Measurements from ENCODE around the gene PLA2G2F. TPM values are rescaled to one million over a fixed set of nuclear protein-coding genes. Genes with fewer than 3 reads are reported as not detected.

PLA2G2F gene
- total and polyA plus RNA-seq, 2 of the 8 experiments (the other 6 are each of a cell fraction or from before 2014, with no cell fraction given) = not detected

Other genes starting within 250 kb of the PLA2G2F start
- not detected in 2 replicates for gene PLA2G2E, start 215.7 kb upstream of the PLA2G2F start, total RNA-seq (2021; fragmentation: NEBNext Ultra II Directional; extraction: Animal tissue kit (Norgen Biotek cat#: 25700))
- not detected in 2 replicates for gene PLA2G2E, start 215.7 kb upstream of the PLA2G2F start, polyA plus RNA-seq (2011; rRNA removed)
- gene PLA2G2A, start 159.7 kb upstream of the PLA2G2F start, total RNA-seq (2021; fragmentation: NEBNext Ultra II Directional; extraction: Animal tissue kit (Norgen Biotek cat#: 25700)) = 0.69 and 1.0 TPM in 2 replicates
- gene PLA2G2A, start 159.7 kb upstream of the PLA2G2F start, polyA plus RNA-seq (2011; rRNA removed) = 2.1 and 3.7 TPM in 2 replicates
- gene PLA2G5, start 69.1 kb upstream of the PLA2G2F start, total RNA-seq (2021; fragmentation: NEBNext Ultra II Directional; extraction: Animal tissue kit (Norgen Biotek cat#: 25700)) = not detected in 2 replicates
- gene PLA2G5, start 69.1 kb upstream of the PLA2G2F start, polyA plus RNA-seq (2011; rRNA removed) = 0.05 TPM in 1 of 2 replicates, not detected in the other
- gene PLA2G2D, start 19.8 kb upstream of the PLA2G2F start, total RNA-seq (2021; fragmentation: NEBNext Ultra II Directional; extraction: Animal tissue kit (Norgen Biotek cat#: 25700)) = not detected in 2 replicates
- gene PLA2G2D, start 19.8 kb upstream of the PLA2G2F start, polyA plus RNA-seq (2011; rRNA removed) = not detected in 2 replicates
- 0.43 and 0.44 TPM in 2 replicates for gene UBXN10, start 46.8 kb downstream of the PLA2G2F start, total RNA-seq (2021; fragmentation: NEBNext Ultra II Directional; extraction: Animal tissue kit (Norgen Biotek cat#: 25700))
- gene UBXN10, start 46.8 kb downstream of the PLA2G2F start, polyA plus RNA-seq (2011; rRNA removed) = 0.50 and 0.68 TPM in 2 replicates
- gene PLA2G2C, start 47.2 kb downstream of the PLA2G2F start, total RNA-seq (2021; fragmentation: NEBNext Ultra II Directional; extraction: Animal tissue kit (Norgen Biotek cat#: 25700)) = not detected in 2 replicates
- gene PLA2G2C, start 47.2 kb downstream of the PLA2G2F start, polyA plus RNA-seq (2011; rRNA removed) = not detected in 2 replicates
- gene VWA5B1, start 151.6 kb downstream of the PLA2G2F start, total RNA-seq (2021; fragmentation: NEBNext Ultra II Directional; extraction: Animal tissue kit (Norgen Biotek cat#: 25700)) = 0.78 and 2.3 TPM in 2 replicates
- 0.54 and 1.3 TPM in 2 replicates for gene VWA5B1, start 151.6 kb downstream of the PLA2G2F start, polyA plus RNA-seq (2011; rRNA removed)